Measurements from ENCODE around the gene LGALS4.

DNA sequence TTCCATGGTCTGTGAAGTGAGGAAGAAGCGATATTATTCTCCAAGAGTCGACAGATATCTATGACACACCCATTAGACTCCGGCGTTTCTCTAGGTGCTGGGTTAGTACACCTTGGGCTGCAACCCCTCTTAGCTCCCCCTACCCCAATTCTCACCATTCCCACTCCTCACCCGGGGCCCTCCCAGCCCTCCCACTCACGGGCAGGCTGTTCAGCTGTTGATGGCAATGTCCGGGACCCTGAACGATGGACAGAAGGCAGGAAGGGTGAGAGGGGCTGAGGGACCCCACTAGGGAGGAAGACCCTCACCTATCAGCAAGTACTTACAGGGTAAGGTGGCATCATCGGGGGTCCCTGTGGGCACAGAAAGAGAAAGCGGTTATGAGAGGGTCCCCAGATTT, 9.2 kb downstream of the LGALS4 start:
- TF ChIP-seq, protein P1, sequence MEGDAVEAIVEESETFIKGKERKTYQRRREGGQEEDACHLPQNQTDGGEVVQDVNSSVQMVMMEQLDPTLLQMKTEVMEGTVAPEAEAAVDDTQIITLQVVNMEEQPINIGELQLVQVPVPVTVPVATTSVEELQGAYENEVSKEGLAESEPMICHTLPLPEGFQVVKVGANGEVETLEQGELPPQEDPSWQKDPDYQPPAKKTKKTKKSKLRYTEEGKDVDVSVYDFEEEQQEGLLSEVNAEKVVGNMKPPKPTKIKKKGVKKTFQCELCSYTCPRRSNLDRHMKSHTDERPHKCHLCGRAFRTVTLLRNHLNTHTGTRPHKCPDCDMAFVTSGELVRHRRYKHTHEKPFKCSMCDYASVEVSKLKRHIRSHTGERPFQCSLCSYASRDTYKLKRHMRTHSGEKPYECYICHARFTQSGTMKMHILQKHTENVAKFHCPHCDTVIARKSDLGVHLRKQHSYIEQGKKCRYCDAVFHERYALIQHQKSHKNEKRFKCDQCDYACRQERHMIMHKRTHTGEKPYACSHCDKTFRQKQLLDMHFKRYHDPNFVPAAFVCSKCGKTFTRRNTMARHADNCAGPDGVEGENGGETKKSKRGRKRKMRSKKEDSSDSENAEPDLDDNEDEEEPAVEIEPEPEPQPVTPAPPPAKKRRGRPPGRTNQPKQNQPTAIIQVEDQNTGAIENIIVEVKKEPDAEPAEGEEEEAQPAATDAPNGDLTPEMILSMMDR (IDR thresholded peaks at IDR 0.05) = no peak
- TF ChIP-seq POLR2A (IDR thresholded peaks at IDR 0.05) (no peak), EP300 (IDR thresholded peaks at IDR 0.05) (no peak), POLR2AphosphoS5 (IDR thresholded peaks at IDR 0.05) (no peak)

Data from sigmoid colon (tissue), 4 donors.